Posterior cingulate gyrus (tissue), 11 donors: ENCODE measurements around the gene PDYN.

Experiments
- DNase-seq, 10 donors: peaks; one replicate each; pipeline versions ENCODE4 v3.0.0 to v3.0.0-alpha.2; 2020 to 2021; ENCODE audit warnings: mixed read lengths in 3 of 10
- intact Hi-C: fragments of 100-400 bp; cut with DNase I; formaldehyde crosslinking; loops from one replicate; pipeline ENCODE4 v1.15.1; 2023

Gene PDYN

GRCh38 chr20:1937316-1937976, 56.4 kb downstream of the PDYN start:
- intact Hi-C loops, result loop anchor here (5.0 kb wide), 1 partner anchor 40 kb away; the partner anchor contains the start of gene SIRPA
- DNase-seq, result no peak

- peak; percentile 75 to 97 (median 84) for DNase-seq
Measured at GRCh38 chr20:1935696-1936366, 58.0 kb downstream of the PDYN start.

GRCh38 chr20:1934721-1935573, 58.9 kb downstream of the PDYN start:
- intact Hi-C loops, result loop anchor here (5.0 kb wide), 1 partner anchor 38 kb away; the partner anchor contains the start of gene SIRPA
- DNase-seq, result peak in 2 of 10 donors; percentile 42 to 79

More at GRCh38 chr20:1935696-1936366, 58.0 kb downstream of the PDYN start:
- intact Hi-C loops, result loop anchor here (5.0 kb wide), 1 partner anchor 39 kb away; the partner anchor contains the start of gene SIRPA

- DNase-seq, result peak in 1 of 10 donors; percentile 15
- intact Hi-C loops, result no loop called here
Measured at GRCh38 chr20:1934156-1934555, 59.7 kb downstream of the PDYN start.

- intact Hi-C loops, result no loop called here
- DNase-seq, result peak in 2 of 10 donors; percentile 37 to 84
Measured at GRCh38 chr20:1933465-1933870, 60.4 kb downstream of the PDYN start.

GRCh38 chr20:1932971-1933370, 60.9 kb downstream of the PDYN start:
- peak in 1 of 10 donors; percentile 54 for DNase-seq
- intact Hi-C loops, result no loop called here

- peak in 1 of 10 donors; percentile 22 for DNase-seq
- intact Hi-C loops, result no loop called here
Measured at GRCh38 chr20:1931830-1932229, 62.0 kb downstream of the PDYN start.

- DNase-seq, result no peak
Measured at GRCh38 chr20:1930165-1930564, 63.7 kb downstream of the PDYN start.

GRCh38 chr20:1929460-1929859, 64.4 kb downstream of the PDYN start:
- intact Hi-C loops, result no loop called here
- no peak for DNase-seq

More at GRCh38 chr20:1930165-1930564, 63.7 kb downstream of the PDYN start:
- intact Hi-C loops, result no loop called here

GRCh38 chr20:1928782-1929181, 65.1 kb downstream of the PDYN start:
- DNase-seq, result no peak
- intact Hi-C loops, result no loop called here
